Lower leg skin (tissue), 4 donors: ENCODE measurements around the gene CARD14. TPM values are rescaled to one million over a fixed set of nuclear protein-coding genes. Genes with fewer than 3 reads are reported as not detected.
"Not testable (repeated sequence)": the region's sequence is repeated elsewhere in the genome, so short reads cannot be mapped to it uniquely, and the experiment has no call there.

Experiments
- DNase-seq, 2 donors: peaks; one replicate each; pipeline ENCODE4 v3.0.0-alpha.2; 2019; ENCODE audit warnings: low spot score in 2 of 2
- H3K4me3 ChIP-seq: fragments of 200-600 bp; sonication (generic); 2 replicates; pipeline ENCODE4 v1.5.1; 2017; ENCODE audit warnings: mild to moderate bottlenecking, low read depth; ENCODE audit not compliant: poor library complexity, severe bottlenecking
- CTCF ChIP-seq, 3 donors: fragments of 450-650 bp; IDR thresholded peaks; one replicate each; pipeline ENCODE4 v1.5.1; 2016; ENCODE audit warnings: antibody characterized with exemption in 3 of 3, mild to moderate bottlenecking in 3 of 3, moderate library complexity in 2 of 3
- POLR2A ChIP-seq, 2 donors: fragments of 450-650 bp; IDR thresholded peaks; one replicate each; pipeline ENCODE4 v1.6.1; 2016 to 2017; ENCODE audit warnings: antibody characterized with exemption in 2 of 2, mild to moderate bottlenecking in 1 of 2, moderate library complexity in 1 of 2
- WGBS, 2 donors: methylation state at CpG; one replicate each; pipeline ENCODE4 v1.1.5; 2018; 5-methylcytosine and 5-hydroxymethylcytosine counted together
- intact Hi-C: fragments of 100-400 bp; cut with DNase I; formaldehyde crosslinking; loops from one replicate; pipeline ENCODE4 v1.15.0; 2023; ENCODE audit warnings: low total_unique reads
- total RNA-seq, 4 donors: library from RNA; depleted of rRNA; stranded (reverse); fragments of >200 nt; gene quantifications; one replicate each; pipeline ENCODE4 v1.1.0, GENCODE V29; 2016

CARD14 gene
- total RNA-seq, 4 donors from 2014 or later: 52.3 to 73.2 (median 57.5) TPM

DNA sequence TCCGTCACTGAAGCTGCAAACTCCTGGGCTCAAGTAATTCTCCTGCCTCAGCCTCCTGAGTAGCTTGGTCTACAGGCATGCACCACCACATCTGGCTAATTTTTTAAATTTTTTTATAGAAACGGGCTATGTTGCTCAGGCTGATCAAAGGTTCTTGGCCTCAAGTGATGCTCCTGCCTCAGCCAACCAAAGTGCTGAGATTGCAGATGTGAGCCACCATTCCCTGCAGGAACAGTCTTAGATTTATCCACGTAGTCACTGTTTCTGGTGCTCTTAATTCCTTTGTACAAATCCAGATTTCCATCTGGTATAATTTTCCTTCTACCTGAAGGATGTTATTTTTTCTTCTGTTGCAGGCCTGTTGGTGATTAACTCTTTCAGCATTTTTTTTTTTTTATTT, 63.4 kb downstream of the CARD14 start:
- TF ChIP-seq POLR2A (IDR thresholded peaks at IDR 0.05): no peak
- TF ChIP-seq CTCF (IDR thresholded peaks at IDR 0.05): no peak
- intact Hi-C loops: no loop called here
- WGBS, 2 donors: 97 to 100% methylated on average over 3 of the region's 3 CpGs
- H3K4me3 ChIP-seq: no peak overlapping the region
- DNase-seq: no peak

DNA sequence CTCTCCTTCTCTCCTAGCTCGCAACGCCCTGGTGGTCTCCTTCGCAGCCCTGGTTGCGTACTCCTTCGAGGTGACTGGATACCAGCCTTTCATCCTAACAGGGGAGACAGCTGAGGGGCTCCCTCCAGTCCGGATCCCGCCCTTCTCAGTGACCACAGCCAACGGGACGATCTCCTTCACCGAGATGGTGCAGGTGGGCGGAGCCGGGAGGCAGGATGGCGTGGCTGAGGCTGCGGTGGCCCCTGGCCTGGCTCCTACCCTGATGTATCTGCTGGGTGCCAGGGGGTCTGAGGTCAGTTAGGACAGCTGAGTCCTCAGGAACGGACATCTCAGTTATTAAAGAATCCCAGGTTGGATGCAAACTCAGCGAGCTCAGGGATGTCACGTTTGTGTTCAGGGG, 67.1 kb downstream of the CARD14 start:
- TF ChIP-seq POLR2A (IDR thresholded peaks at IDR 0.05): no peak
- TF ChIP-seq CTCF (IDR thresholded peaks at IDR 0.05): no peak
- intact Hi-C loops: no loop called here
- 83 to 95% methylated on average over 9 to 13 of the region's 17 CpGs for WGBS, 2 donors

GRCh38 chr17:80237386-80237785, 67.6 kb downstream of the CARD14 start:
- intact Hi-C loops: no loop called here
- H3K4me3 ChIP-seq: no peak overlapping the region
- TF ChIP-seq POLR2A (IDR thresholded peaks at IDR 0.05): no peak
- no peak for TF ChIP-seq CTCF (IDR thresholded peaks at IDR 0.05)
- no peak for DNase-seq
- WGBS, 2 donors: 98 to 99% methylated on average over 10 of the region's 10 CpGs

More for the DNA sequence above, 67.1 kb downstream of the CARD14 start:
- no peak for DNase-seq
- H3K4me3 ChIP-seq: no peak overlapping the region

DNA sequence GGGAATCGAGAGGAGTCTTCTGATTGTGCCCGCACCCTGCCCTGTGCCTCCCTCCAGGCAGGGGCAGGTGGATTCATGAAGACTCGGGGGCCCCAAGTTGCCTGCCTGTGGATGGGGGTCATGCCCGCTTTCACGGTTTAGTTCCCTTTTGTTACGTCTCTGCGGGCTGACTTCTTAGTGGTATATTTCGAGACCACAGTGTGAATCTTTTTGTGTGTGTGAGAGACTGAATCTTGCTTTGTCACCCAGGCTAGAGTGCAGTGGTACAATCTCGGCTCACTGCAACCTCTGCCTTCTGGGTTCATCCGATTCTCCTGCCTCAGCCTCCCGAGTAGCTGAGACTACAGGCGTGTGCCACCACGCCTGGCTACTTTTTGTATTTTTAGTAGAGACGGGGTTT, 72.7 kb downstream of the CARD14 start:
- DNase-seq: no peak
- WGBS, 2 donors: 84 to 89% methylated on average over 14 of the region's 14 CpGs
- no peak for TF ChIP-seq CTCF (IDR thresholded peaks at IDR 0.05)
- TF ChIP-seq POLR2A (IDR thresholded peaks at IDR 0.05): no peak
- intact Hi-C loops: loop anchor here (10.0 kb wide), 1 partner anchor 108 kb away; no protein-coding TSS in a partner anchor
- no peak overlapping the region for H3K4me3 ChIP-seq

DNA sequence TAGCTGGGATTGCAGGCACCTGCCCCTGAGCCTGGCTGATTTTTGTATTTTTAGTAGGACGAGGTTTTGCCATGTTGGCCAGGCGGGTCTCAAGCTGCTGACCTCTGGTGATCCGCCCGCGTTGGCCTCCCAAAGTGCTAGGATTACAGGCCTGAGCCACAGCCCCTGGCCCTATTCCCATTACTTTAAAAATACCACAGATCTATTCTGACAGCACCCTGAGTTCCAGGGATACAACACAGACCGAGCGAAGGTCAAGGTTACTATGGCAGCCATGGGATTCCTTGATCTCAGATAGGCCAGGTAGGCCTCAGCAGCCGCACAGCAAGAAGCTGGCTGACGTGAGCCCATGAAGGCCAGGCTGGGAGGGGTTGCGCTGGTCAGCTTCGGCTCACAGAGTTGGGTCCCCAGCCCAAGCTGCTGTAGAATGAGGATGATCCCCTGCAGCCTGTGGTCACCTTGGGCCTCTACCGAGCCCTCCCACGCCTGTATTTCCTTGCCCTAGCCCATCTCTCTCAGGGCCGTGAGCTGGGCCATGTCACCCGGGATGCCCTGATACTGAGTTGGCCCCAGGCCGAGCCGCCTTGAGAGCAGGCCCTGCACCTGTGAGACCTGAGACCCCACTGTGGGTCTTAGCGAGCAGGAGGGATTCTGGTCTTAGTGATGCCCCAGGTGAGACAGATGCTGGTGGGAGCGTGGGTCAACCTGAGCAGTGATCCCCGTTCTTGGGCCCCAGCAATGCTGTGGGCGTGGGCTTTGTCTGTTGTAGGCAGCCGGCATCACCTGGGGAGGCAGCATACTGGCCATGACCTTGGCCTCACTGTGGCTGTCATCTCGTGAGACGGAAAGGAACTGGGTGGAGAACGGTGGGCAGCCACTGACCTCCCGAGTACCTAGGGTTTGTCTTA, 74.0 kb downstream of the CARD14 start:
- intact Hi-C loops: loop anchor here (10.0 kb wide), 1 partner anchor 109 kb away; no protein-coding TSS in a partner anchor
- no peak for TF ChIP-seq POLR2A (IDR thresholded peaks at IDR 0.05)
- TF ChIP-seq CTCF (IDR thresholded peaks at IDR 0.05): no peak
- DNase-seq: no peak
- H3K4me3 ChIP-seq: no peak overlapping the region
- WGBS, 2 donors: 90 to 94% methylated on average over 18 to 25 of the region's 26 CpGs

- not testable (repeated sequence) for H3K4me3 ChIP-seq, DNase-seq
- WGBS, 2 donors: 85 to 88% methylated on average over 6 of the region's 6 CpGs
- intact Hi-C loops: loop anchor here (10.0 kb wide), 1 partner anchor 110 kb away; no protein-coding TSS in a partner anchor
These were observed 74.6 kb downstream of the CARD14 start for GRCh38 chr17:80244448-80244847.
